BLaER1 treated with 17β-estradiol and CSF1 and Interleukin-3, amounts not matched to agents 10 nM and 100 nM (cell line): ENCODE measurements around the gene FKBP8.
A peak's percentile ranks its signal among the peaks of the same experiment; 100 is the strongest.

ENCODE experiments used
- H3K27ac ChIP-seq, 11 experiments: shearing (Covaris generic); formaldehyde crosslinking; 2 replicates each; pipeline ENCODE4 v1.8.1; 2022
- H3K27me3 ChIP-seq, 11 experiments: shearing (Covaris generic); formaldehyde crosslinking; 2 replicates each; pipeline ENCODE4 v1.8.1; 2022
- H3K36me3 ChIP-seq, 11 experiments: shearing (Covaris generic); formaldehyde crosslinking; 2 replicates each; pipeline ENCODE4 v1.8.1; 2022
- H3K4me1 ChIP-seq, 10 experiments: shearing (Covaris generic); formaldehyde crosslinking; 2 replicates each; pipeline ENCODE4 v1.8.1; 2022
- H3K4me2 ChIP-seq, 11 experiments: shearing (Covaris generic); formaldehyde crosslinking; 2 replicates each; pipeline ENCODE4 v1.8.1; 2022
- H3K4me3 ChIP-seq, 10 experiments: shearing (Covaris generic); formaldehyde crosslinking; 2 replicates each; pipeline ENCODE4 v1.8.1; 2022
- H3K9ac ChIP-seq, 11 experiments: shearing (Covaris generic); formaldehyde crosslinking; 2 replicates each; pipeline ENCODE4 v1.8.1; 2022
- H3K9me3 ChIP-seq, 11 experiments: shearing (Covaris generic); formaldehyde crosslinking; replicated peaks in 1 of 11; 2 replicates each; pipeline ENCODE4 v1.8.1; 2022
- H4K20me1 ChIP-seq, 11 experiments: shearing (Covaris generic); formaldehyde crosslinking; 2 replicates each; pipeline ENCODE4 v1.8.1; 2022
- Cebpa-rat ChIP-seq, 11 experiments: shearing (Covaris generic); IDR thresholded peaks; 2 replicates each; pipeline ENCODE4 v1.8.1; 2022

FKBP8 gene

DNA sequence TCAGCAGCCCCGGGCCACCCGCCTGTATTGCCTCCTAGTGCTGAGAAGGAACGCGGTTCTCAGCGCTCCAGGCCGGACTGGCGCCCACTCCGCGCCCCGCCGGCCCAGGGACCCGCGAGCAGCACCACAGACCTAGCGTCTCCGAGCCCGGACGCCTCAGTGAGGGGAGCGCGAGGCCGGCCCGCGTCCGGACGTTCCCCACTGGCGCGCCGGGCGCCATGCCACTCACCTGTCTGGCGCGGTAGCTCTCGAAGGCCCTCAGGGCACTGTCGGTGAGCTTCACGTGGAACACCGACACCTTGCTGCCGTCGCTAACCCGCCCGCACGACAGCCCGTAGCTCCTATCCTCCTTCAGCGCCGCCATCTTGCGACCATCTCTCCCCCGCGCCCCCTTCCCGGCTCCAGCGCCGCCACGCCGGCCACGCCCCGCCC is 21.7 kb downstream of the FKBP8 start, which contains the start of gene ELL:
Gene ELL (minus strand): TSS at position 379 of the 432 bp plus-strand sequence. CDS start 15 bp downstream, at position 364.
- Histone ChIP-seq H3K36me3 (peaks cover 0 to 21% (median 0%) of the 10 kb centered on the region in 11 experiments; a peak in 5 of 22 replicates), H3K27me3 (no peaks in the 10 kb centered on the region), H3K4me2 (peak within 1 kb of the TSS; percentile 89 to 100 (median 97)), H3K9ac (peak within 1 kb of the TSS; percentile 94 to 100 (median 97)), H3K27ac (peak within 1 kb of the TSS; percentile 91 to 99 (median 95)), H3K4me1 (peaks cover 25 to 44% (median 36%) of the 10 kb centered on the region in 10 experiments), H3K9me3 (0 out of 22 replicates have a peak, but pooled peaks cover 0 to 5% (median 0%) of the 10 kb centered on the region in 11 experiments), H3K4me3 (peak within 1 kb of the TSS; percentile 95 to 100 (median 100)), H4K20me1 (peaks cover 36 to 51% (median 44%) of the 10 kb centered on the region in 11 experiments)
- no peak for TF ChIP-seq Cebpa-rat (IDR thresholded peaks at IDR 0.05)

- no peaks in the 10 kb centered on the region for H3K27me3 ChIP-seq
- H3K4me3 ChIP-seq = peak overlapping the region; percentile 95 to 100 (median 100)
- peaks cover 25 to 50% (median 40%) of the 10 kb centered on the region in 10 experiments for H3K4me1 ChIP-seq
- peak overlapping the region; percentile 89 to 100 (median 97) for H3K4me2 ChIP-seq
- peak overlapping the region; percentile 94 to 100 (median 97) for H3K9ac ChIP-seq
- peaks cover 43 to 57% (median 50%) of the 10 kb centered on the region in 11 experiments for H4K20me1 ChIP-seq
- peaks cover 0 to 28% (median 0%) of the 10 kb centered on the region in 11 experiments; a peak in 5 of 22 replicates for H3K36me3 ChIP-seq
- H3K27ac ChIP-seq = peak overlapping the region; percentile 91 to 99 (median 95)
- H3K9me3 ChIP-seq = 0 out of 22 replicates have a peak, but pooled peaks cover 0 to 5% (median 0%) of the 10 kb centered on the region in 11 experiments
- TF ChIP-seq Cebpa-rat (IDR thresholded peaks at IDR 0.05) = no peak
Measured at GRCh38 chr19:18520848-18521691, 22.3 kb downstream of the FKBP8 start.

GRCh38 chr19:18519962-18520847 is 23.2 kb downstream of the FKBP8 start:
- Histone ChIP-seq H3K27me3 (no peaks in the 10 kb centered on the region), H3K4me3 (peak overlapping the region; percentile 95 to 100 (median 100)), H3K4me1 (peaks cover 32 to 59% (median 48%) of the 10 kb centered on the region in 10 experiments), H3K4me2 (peak overlapping the region; percentile 89 to 100 (median 97)), H3K36me3 (peaks cover 0 to 36% (median 0%) of the 10 kb centered on the region in 11 experiments; a peak in 5 of 22 replicates), H3K9ac (peak overlapping the region; percentile 94 to 100 (median 97)), H3K27ac (peak overlapping the region; percentile 91 to 99 (median 95)), H3K9me3 (0 out of 22 replicates have a peak, but pooled peaks cover 0 to 5% (median 0%) of the 10 kb centered on the region in 11 experiments), H4K20me1 (peaks cover 51 to 66% (median 59%) of the 10 kb centered on the region in 11 experiments)
- no peak for TF ChIP-seq Cebpa-rat (IDR thresholded peaks at IDR 0.05)

GRCh38 chr19:18518639-18519038 is 24.7 kb downstream of the FKBP8 start:
- Histone ChIP-seq H3K9me3 (0 out of 22 replicates have a peak, but pooled peaks cover 0 to 5% (median 0%) of the 10 kb centered on the region in 11 experiments), H3K27ac (peak overlapping the region; percentile 15 to 98 (median 92); a peak in 17 of 22 replicates), H3K36me3 (peaks cover 0 to 51% (median 0%) of the 10 kb centered on the region in 11 experiments; a peak in 7 of 22 replicates), H3K4me1 (peaks cover 47 to 74% (median 63%) of the 10 kb centered on the region in 10 experiments), H3K9ac (peak overlapping the region in 10 of 11 experiments; percentile 37 to 100 (median 97); a peak in 19 of 22 replicates), H3K27me3 (no peaks in the 10 kb centered on the region), H3K4me3 (peak overlapping the region in 4 of 10 experiments; percentile 98 to 100 (median 100); a peak in 8 of 20 replicates), H4K20me1 (peaks cover 67 to 82% (median 75%) of the 10 kb centered on the region in 11 experiments), H3K4me2 (peak overlapping the region; percentile 89 to 100 (median 97))
- TF ChIP-seq Cebpa-rat (IDR thresholded peaks at IDR 0.05) = no peak

GRCh38 chr19:18517606-18518005 is 25.8 kb downstream of the FKBP8 start:
- no peak overlapping the region; a peak in 1 of 20 replicates for H3K4me3 ChIP-seq
- H3K36me3 ChIP-seq = peaks cover 0 to 61% (median 0%) of the 10 kb centered on the region in 11 experiments; a peak in 8 of 22 replicates
- H3K27ac ChIP-seq = peak overlapping the region in 2 of 11 experiments; percentile 20 to 98; a peak in 5 of 22 replicates
- H4K20me1 ChIP-seq = peaks cover 77 to 92% (median 85%) of the 10 kb centered on the region in 11 experiments
- H3K9me3 ChIP-seq = 0 out of 22 replicates have a peak, but pooled peaks cover 0 to 5% (median 0%) of the 10 kb centered on the region in 11 experiments
- no peaks in the 10 kb centered on the region for H3K27me3 ChIP-seq
- TF ChIP-seq Cebpa-rat (IDR thresholded peaks at IDR 0.05) = no peak
- peak overlapping the region in 3 of 11 experiments; percentile 39 to 100 (median 99); a peak in 3 of 22 replicates for H3K9ac ChIP-seq
- peak overlapping the region in 5 of 11 experiments; percentile 89 to 100 (median 94); a peak in 8 of 22 replicates for H3K4me2 ChIP-seq
- peaks cover 47 to 76% (median 70%) of the 10 kb centered on the region in 10 experiments for H3K4me1 ChIP-seq

DNA sequence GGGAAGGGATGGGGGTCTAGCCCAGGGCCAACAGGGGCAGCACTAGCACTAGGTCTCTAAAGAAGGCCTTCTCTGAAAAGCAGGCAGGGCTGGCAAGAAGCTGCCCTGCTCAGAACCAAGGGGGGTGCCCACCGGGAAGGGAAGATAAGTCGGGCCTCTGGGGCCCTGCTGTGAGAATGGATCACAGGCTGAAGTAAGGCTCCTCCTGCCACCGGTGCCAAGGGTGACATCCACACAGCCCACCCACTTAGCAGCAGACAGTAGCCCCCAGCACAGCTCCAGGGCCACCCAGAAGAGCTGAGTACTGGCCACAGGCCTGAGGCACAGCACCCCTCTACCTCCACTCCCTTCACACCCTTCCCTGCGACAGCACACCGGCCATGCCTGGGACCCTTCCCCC is 27.4 kb downstream of the FKBP8 start:
- H3K9ac ChIP-seq = peak overlapping the region in 8 of 11 experiments; percentile 1 to 100 (median 36); a peak in 13 of 22 replicates
- H3K4me1 ChIP-seq = peaks cover 47 to 91% (median 70%) of the 10 kb centered on the region in 10 experiments
- peaks cover 90 to 99% (median 95%) of the 10 kb centered on the region in 11 experiments for H4K20me1 ChIP-seq
- H3K4me3 ChIP-seq = peak overlapping the region in 1 of 10 experiments; percentile 21; a peak in 2 of 20 replicates
- TF ChIP-seq Cebpa-rat (IDR thresholded peaks at IDR 0.05) = no peak
- peak overlapping the region in 9 of 11 experiments; percentile 7 to 57 (median 18); a peak in 13 of 22 replicates for H3K27ac ChIP-seq
- H3K9me3 ChIP-seq = no peaks in the 10 kb centered on the region
- H3K4me2 ChIP-seq = peak overlapping the region in 9 of 11 experiments; percentile 7 to 100 (median 61); a peak in 11 of 22 replicates
- peaks cover 0 to 63% (median 0%) of the 10 kb centered on the region in 11 experiments; a peak in 9 of 22 replicates for H3K36me3 ChIP-seq
- no peaks in the 10 kb centered on the region for H3K27me3 ChIP-seq

- Histone ChIP-seq H3K4me3 (peak overlapping the region in 1 of 10 experiments; percentile 21; a peak in 1 of 20 replicates), H3K4me1 (peaks cover 43 to 99% (median 74%) of the 10 kb centered on the region in 10 experiments), H4K20me1 (peaks cover 94 to 100% (median 99%) of the 10 kb centered on the region in 11 experiments), H3K36me3 (peaks cover 0 to 68% (median 0%) of the 10 kb centered on the region in 11 experiments; a peak in 9 of 22 replicates), H3K27ac (peak overlapping the region in 9 of 11 experiments; percentile 5 to 57 (median 31); a peak in 12 of 22 replicates), H3K9ac (peak overlapping the region in 9 of 11 experiments; percentile 1 to 100 (median 39); a peak in 16 of 22 replicates), H3K9me3 (no peaks in the 10 kb centered on the region), H3K4me2 (peak overlapping the region; percentile 15 to 100 (median 41); a peak in 19 of 22 replicates), H3K27me3 (no peaks in the 10 kb centered on the region)
- TF ChIP-seq Cebpa-rat (IDR thresholded peaks at IDR 0.05) = no peak
Measured at GRCh38 chr19:18514800-18515682, 28.3 kb downstream of the FKBP8 start.
